Heart left ventricle (tissue), 16 donors: Measurements from ENCODE around the gene EDC4. TPM values are rescaled to one million over a fixed set of nuclear protein-coding genes. Genes with fewer than 3 reads are reported as not detected.

ENCODE experiments used
- ATAC-seq, 4 donors: fragments of 200-7000 bp; cut with Tn5 transposase; one replicate each; pipeline ENCODE4 v1.9.1; 2020 to 2022; ENCODE audit warnings: moderate library complexity in 4 of 4, mild to moderate bottlenecking in 3 of 4, moderate number of reproducible peaks in 1 of 4
- DNase-seq, 5 donors: peaks; one replicate each; pipeline ENCODE4 v3.0.0-alpha.2; 2020
- H3K27ac ChIP-seq, 12 donors: fragments of 200-600 bp; sonication (generic) in 4 of 12; one replicate each; pipeline versions ENCODE4 v1.5.0 to v1.8.0; 2016 to 2022; ENCODE audit warnings: mild to moderate bottlenecking in 2 of 12
- H3K27me3 ChIP-seq, 9 donors: fragments of 200-600 bp; sonication (generic) in 2 of 9; one replicate each; pipeline versions ENCODE4 v1.5.1 to v1.8.0; 2016 to 2022; ENCODE audit warnings: mild to moderate bottlenecking in 3 of 9
- H3K36me3 ChIP-seq, 9 donors: fragments of 200-600 bp; sonication (generic) in 2 of 9; one replicate each; pipeline versions ENCODE4 v1.5.0 to v1.8.0; 2018 to 2022; ENCODE audit warnings: mild to moderate bottlenecking in 2 of 9
- H3K4me1 ChIP-seq, 12 donors: fragments of 200-600 bp; sonication (generic) in 4 of 12; one replicate each; pipeline versions ENCODE4 v1.5.0 to v1.8.0; 2016 to 2022; ENCODE audit warnings: mild to moderate bottlenecking in 3 of 12
- H3K4me3 ChIP-seq, 12 donors: fragments of 200-600 bp; sonication (generic) in 4 of 12; one replicate each; pipeline versions ENCODE4 v1.5.0 to v1.8.0; 2017 to 2022; ENCODE audit warnings: mild to moderate bottlenecking in 9 of 12, moderate library complexity in 4 of 12
- H3K9me3 ChIP-seq, 12 donors: fragments of 200-600 bp; sonication (generic) in 4 of 12; one replicate each; pipeline versions ENCODE4 v1.5.0 to v1.8.0; 2016 to 2022; ENCODE audit warnings: mild to moderate bottlenecking in 1 of 12
- CTCF ChIP-seq, 12 donors: fragments of 200-600 bp; sonication (generic) in 4 of 12; IDR thresholded peaks; one replicate each; pipeline versions ENCODE4 v1.5.0 to v1.8.0; 2018 to 2022; ENCODE audit warnings: antibody characterized with exemption in 12 of 12, mild to moderate bottlenecking in 5 of 12
- POLR2A ChIP-seq, 2 donors: fragments of 450-650 bp; IDR thresholded peaks; one replicate each; pipeline ENCODE4 v1.6.1; 2017; ENCODE audit warnings: antibody characterized with exemption in 2 of 2, mild to moderate bottlenecking in 2 of 2, moderate library complexity in 2 of 2
- WGBS, 4 donors: extraction: QIAGEN DNeasy Blood & Tissue Kit in 2 of 4; methylation state at CpG; one replicate each; pipeline versions ENCODE4 v1.1.5 to v1.1.7; 2013 to 2018; 5-methylcytosine and 5-hydroxymethylcytosine counted together
- intact Hi-C, 10 donors: fragments of 100-400 bp; cut with DNase I; formaldehyde crosslinking; loops; one replicate each; pipeline versions ENCODE4 v1.11.1 to v1.14.2; 2022
- polyA plus RNA-seq, 2 donors: library from polyadenylated mRNA; stranded (reverse); fragments of 200-250 nt; gene quantifications; one replicate each; pipeline ENCODE4 v1.2.3, GENCODE V29; 2013
- total RNA-seq, 9 donors: library from RNA; depleted of rRNA in 2 of 9; stranded (reverse); fragments of >200 nt in 2 of 9; fragmentation: NEBNext Ultra II Directional in 3 of 9; extraction: Animal tissue kit (Norgen Biotek cat#: 25700) in 3 of 9; gene quantifications; one replicate each; pipeline versions ENCODE4 v1.1.0 to v1.2.4, GENCODE V29; 2016 to 2023
- donor health status: ischemic (EF 13 %, LVEDD 7.1; RV severe dilation, severe dysfunction).
- donor health status: healthy with polysubstance abuse.
- donor health status: DM: no; HTN: yes; CAD: no.
- donor health status: DM: no; HTN: no; CAD: no.
- donor health status: ischemic (EF 25% LVEDD 6.9; RV normal size, moderate dysfunction).
- donor health status: ischemic (EF 25% LVEDD 5.7; RV mildly dilated, moderate dysfunction).
- donor health status: healthy.
- donor health status: DM: yes; HTN: yes; CAD: no.
- donor health status: ischemic (EF 35%, LVEDD 5.7; RV mildly dilated, moderate dysfunction).
- donor health status: nonischemic (EF 11% LVEDD 7.7; RV severe dilation, severe dysfunction).
- donor health status: DM: yes; HTN: yes; CAD: no.
- donor health status: PGD.
- donor health status: ischemic (EF 29% LVEDD 5.4; RV normal size, mild dysfunction).
- donor health status: nonischemic (EF 23%, LVEDD 6.1; RV moderate dilation, normal function).

Gene EDC4
- total and polyA plus RNA-seq, 11 donors: 26.2 to 42.5 (median 32.0) TPM

DNA sequence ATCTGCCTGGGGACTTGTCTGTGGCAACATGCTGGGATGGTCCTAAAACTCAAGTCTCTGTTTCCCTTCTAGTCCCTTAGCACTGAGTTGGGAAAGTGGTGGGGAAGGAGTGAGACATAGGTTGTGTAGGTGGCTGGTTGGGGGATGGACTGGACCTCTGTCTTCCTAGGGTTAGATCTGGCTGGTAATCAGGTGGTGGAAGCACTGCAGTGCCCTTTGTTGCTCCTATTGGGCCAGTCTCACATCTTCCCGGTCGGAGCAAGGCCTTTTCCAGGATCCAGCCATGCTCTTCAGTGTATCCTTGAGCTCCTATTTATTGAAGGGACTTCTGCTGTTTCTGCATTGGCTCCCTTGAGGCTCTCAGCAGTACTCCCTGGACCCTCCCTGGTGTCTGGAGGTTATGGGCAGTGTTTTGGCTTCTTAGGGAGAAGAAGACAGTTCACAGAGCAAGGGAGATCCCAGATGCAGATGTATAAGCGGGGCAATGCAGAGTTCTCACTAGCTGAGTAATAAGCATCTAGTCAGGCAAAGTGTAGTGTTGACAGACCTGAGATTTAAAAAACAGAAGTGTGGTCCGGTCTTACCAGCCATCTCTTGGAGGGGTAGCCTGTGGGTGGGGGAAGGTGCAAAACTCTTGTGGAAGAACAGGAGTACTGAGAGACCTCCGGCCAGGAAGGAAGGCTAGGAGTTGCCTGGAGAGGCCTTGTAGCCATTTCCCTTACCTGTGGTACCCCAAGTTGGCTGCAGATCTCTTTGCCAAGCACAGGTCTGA lies 27.4 kb upstream of the EDC4 start:
- WGBS, 4 donors: 59 to 70% (median 65%) methylated on average over 5 of the region's 5 CpGs
- Histone ChIP-seq H3K4me3 (peak overlapping the region in 11 of 12 donors; percentile 76 to 100 (median 98)), H3K9me3 (no peaks in the 10 kb centered on the region), H3K27ac (peak overlapping the region; percentile 88 to 100 (median 96)), H3K4me1 (peaks cover 24 to 69% (median 51%) of the 10 kb centered on the region in 12 donors), H3K36me3 (peaks cover 0 to 11% (median 0%) of the 10 kb centered on the region in 9 donors), H3K27me3 (no peaks in the 10 kb centered on the region)
- intact Hi-C loops: loop anchor here in 1 of 10 donors (2.0 to 5.0 kb wide), 2 partner anchors 17 to 38 kb away; partner anchors contain the start of genes RANBP10 and TSNAXIP1
- DNase-seq (no peak), ATAC-seq (no peak)
- TF ChIP-seq POLR2A (IDR thresholded peaks at IDR 0.05) (no peak), CTCF (IDR thresholded peaks at IDR 0.05) (no peak)

GRCh38 chr16:67846063-67846319 lies 26.9 kb upstream of the EDC4 start:
- DNase-seq: no peak
- intact Hi-C loops: loop anchor here in 1 of 10 donors (2.0 to 5.0 kb wide), 2 partner anchors 17 to 39 kb away; partner anchors contain the start of genes RANBP10 and TSNAXIP1
- Histone ChIP-seq H3K4me3 (peak overlapping the region; percentile 76 to 100 (median 94)), H3K27me3 (no peaks in the 10 kb centered on the region), H3K27ac (peak overlapping the region; percentile 88 to 100 (median 96)), H3K9me3 (no peaks in the 10 kb centered on the region), H3K4me1 (peaks cover 24 to 69% (median 51%) of the 10 kb centered on the region in 12 donors), H3K36me3 (peaks cover 0 to 12% (median 0%) of the 10 kb centered on the region in 9 donors)
- 12 to 25% (median 19%) methylated on average over 2 of the region's 2 CpGs for WGBS, 4 donors
- ATAC-seq: no peak
- TF ChIP-seq CTCF (IDR thresholded peaks at IDR 0.05) (no peak), POLR2A (IDR thresholded peaks at IDR 0.05) (no peak)

DNA sequence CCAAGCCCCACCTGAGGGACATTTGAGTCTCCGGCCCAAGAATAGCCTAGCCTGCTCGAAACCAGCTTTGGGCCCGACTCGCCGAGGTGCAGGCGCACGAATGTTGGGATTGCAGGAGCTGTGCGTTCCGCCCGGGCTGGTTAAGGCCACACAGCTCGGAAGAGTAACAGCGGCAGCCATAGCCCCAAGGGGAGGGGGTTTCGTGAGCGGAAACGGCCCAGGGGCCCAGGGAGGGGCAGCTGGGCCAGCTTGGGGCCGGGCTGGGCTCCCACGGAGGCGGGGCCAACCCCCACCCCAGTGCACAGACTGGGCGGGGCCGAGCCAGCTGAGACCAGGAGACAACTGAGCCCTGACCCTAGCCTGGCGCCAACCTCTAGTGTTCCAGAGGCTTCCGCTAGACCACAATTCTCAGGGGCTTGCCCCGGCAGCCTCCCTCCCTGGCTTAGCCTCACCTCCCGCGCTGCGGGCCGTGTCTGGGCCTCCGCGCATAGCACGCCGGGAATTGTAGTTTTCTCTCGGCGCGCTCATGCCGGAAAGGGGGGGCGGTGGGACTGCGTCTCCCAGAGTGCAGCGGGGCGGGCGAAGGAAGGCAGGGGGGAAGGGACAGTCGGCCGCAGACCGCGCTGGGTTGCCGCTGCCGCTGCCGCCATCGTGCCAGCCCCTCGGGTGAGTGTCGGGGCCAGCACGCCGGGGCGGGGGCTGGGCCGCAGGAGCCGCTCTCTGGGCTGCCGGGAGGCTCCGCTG lies 26.4 kb upstream of the EDC4 start, which contains the start of gene NUTF2:
TSS of gene NUTF2 (plus strand) at position 614 of the 744 bp plus-strand sequence. CDS start 18,198 bp downstream, outside the sequence.
- H3K9me3 ChIP-seq: no peaks in the 10 kb centered on the region
- H3K27me3 ChIP-seq: no peaks in the 10 kb centered on the region
- H3K4me3 ChIP-seq: peak within 1 kb of the TSS; percentile 76 to 100 (median 94)
- H3K36me3 ChIP-seq: peaks cover 0 to 12% (median 0%) of the 10 kb centered on the region in 9 donors
- peaks cover 24 to 65% (median 51%) of the 10 kb centered on the region in 12 donors for H3K4me1 ChIP-seq
- peak; percentile 97 to 98 (median 98) for DNase-seq
- peak; percentile 83 to 91 (median 88) for ATAC-seq
- 0 to 1% (median 0%) methylated on average over 12 to 57 of the region's 57 CpGs for WGBS, 4 donors
- H3K27ac ChIP-seq: peak within 1 kb of the TSS; percentile 88 to 100 (median 96)
- intact Hi-C loops: loop anchor here in 1 of 10 donors (2.0 to 5.0 kb wide), 2 partner anchors 16 to 39 kb away; partner anchors contain the start of genes RANBP10 and TSNAXIP1
- TF ChIP-seq CTCF (IDR thresholded peaks at IDR 0.05): peak in 1 of 12 donors; percentile 9
- TF ChIP-seq POLR2A (IDR thresholded peaks at IDR 0.05): peak in 1 of 2 donors; percentile 70
